ENCODE measurements around the gene ARHGAP24. TPM values are rescaled to one million over a fixed set of nuclear protein-coding genes. Genes with fewer than 3 reads are reported as not detected.

ARHGAP24 gene
- total RNA-seq, 1 experiment from 2014 or later = 17.4 TPM

GRCh38 chr4:85452058-85452731, 22.8 kb upstream of the ARHGAP24 start:
- no peaks in the 10 kb centered on the region for H3K4me1 ChIP-seq (ENCODE audit: control insufficient read depth, insufficient read depth, low read length)
- DNase-seq (ENCODE audit: low read depth, low spot score) = no peak
- TF ChIP-seq TCF7L2 (IDR thresholded peaks at IDR 0.05; ENCODE audit: low read depth, low read length) (no peak), CTCF (IDR thresholded peaks at IDR 0.05) (no peak), SIN3A (IDR thresholded peaks at IDR 0.05; ENCODE audit: borderline replicate concordance, insufficient read depth, low read depth, low read length) (no peak), REST (IDR thresholded peaks at IDR 0.05; ENCODE audit: insufficient read depth in 1 of 2, low read depth in 2 of 2, low read length in 1 of 2) (no peak), POLR2AphosphoS5 (IDR thresholded peaks at IDR 0.05; ENCODE audit: low read depth, low read length) (no peak)
- H3K36me3 ChIP-seq (ENCODE audit: control insufficient read depth, insufficient read depth, low read length) = no peaks in the 10 kb centered on the region
- no peaks in the 10 kb centered on the region for H3K27me3 ChIP-seq (ENCODE audit: control insufficient read depth, insufficient read depth, low read length)
- no peak overlapping the region for H3K4me3 ChIP-seq (ENCODE audit: low read depth in 2 of 2, low read length in 2 of 2)
- POLR2A ChIA-PET = no interaction called here
- ATAC-seq = no peak
- H3K9me3 ChIP-seq (ENCODE audit: control insufficient read depth, insufficient read depth, low read depth, low read length) = no peaks in the 10 kb centered on the region
- in situ Hi-C loops (cut with HindIII; ENCODE audit: low pct_unique_long_range_greater_than_20kb, low sequenced_read_pairs) (no loop called here), intact Hi-C loops (cut with micrococcal nuclease; ENCODE audit: unreplicated experiment) (no loop called here)
- CTCF ChIA-PET = no interaction called here
- BruUV-seq (replicated peaks) = no TSS peak
- H3K27ac ChIP-seq (ENCODE audit: low read length) = no peak overlapping the region

- Histone ChIP-seq H3K4me1 (ENCODE audit: control insufficient read depth, insufficient read depth, low read length) (no peaks in the 10 kb centered on the region), H3K27ac (ENCODE audit: low read length) (no peak overlapping the region), H3K36me3 (ENCODE audit: control insufficient read depth, insufficient read depth, low read length) (no peaks in the 10 kb centered on the region), H3K9me3 (ENCODE audit: control insufficient read depth, insufficient read depth, low read depth, low read length) (no peaks in the 10 kb centered on the region), H3K4me3 (ENCODE audit: low read depth in 2 of 2, low read length in 2 of 2) (no peak overlapping the region), H3K27me3 (ENCODE audit: control insufficient read depth, insufficient read depth, low read length) (no peaks in the 10 kb centered on the region)
- ATAC-seq = no peak
- CTCF ChIA-PET = no interaction called here
- POLR2A ChIA-PET = no interaction called here
- in situ Hi-C loops (cut with HindIII; ENCODE audit: low pct_unique_long_range_greater_than_20kb, low sequenced_read_pairs) (no loop called here), intact Hi-C loops (cut with micrococcal nuclease; ENCODE audit: unreplicated experiment) (no loop called here)
- BruUV-seq (replicated peaks) = no TSS peak
- no peak for TF ChIP-seq POLR2AphosphoS5 (IDR thresholded peaks at IDR 0.05; ENCODE audit: low read depth, low read length)
- no peak for TF ChIP-seq TCF7L2 (IDR thresholded peaks at IDR 0.05; ENCODE audit: low read depth, low read length)
- no peak for TF ChIP-seq CTCF (IDR thresholded peaks at IDR 0.05)
- TF ChIP-seq REST (IDR thresholded peaks at IDR 0.05; ENCODE audit: insufficient read depth in 1 of 2, low read depth in 2 of 2, low read length in 1 of 2) = no peak
- no peak for TF ChIP-seq SIN3A (IDR thresholded peaks at IDR 0.05; ENCODE audit: borderline replicate concordance, insufficient read depth, low read depth, low read length)
- DNase-seq (ENCODE audit: low read depth, low spot score) = no peak
Measured at GRCh38 chr4:85455942-85456341, 19.0 kb upstream of the ARHGAP24 start.
